ENCODE results near the gene LZTS2. TPM values are rescaled to one million over a fixed set of nuclear protein-coding genes. Genes with fewer than 3 reads are reported as not detected.

The LZTS2 gene
- total RNA-seq: 37.4 and 58.7 TPM in 2 replicates

GRCh38 chr10:100999742-101000126 is at the start of gene LZTS2:
LZTS2 (plus strand) TSS chr10:100999808; CDS start chr10:101002539, 2,731 bp downstream.

GRCh38 chr10:100969187-100970075 is 30.2 kb upstream of the LZTS2 start, which contains the start of gene SEMA4G:
SEMA4G (plus strand) TSS chr10:100969504; CDS start chr10:100972913, 3,409 bp downstream.

GRCh38 chr10:100986952-100987684 is 12.5 kb upstream of the LZTS2 start, which contains the start of the genes MRPL43 and TWNK:
MRPL43 (minus strand) TSS chr10:100987497; CDS start chr10:100987443, 54 bp downstream.
TWNK (plus strand) TSS chr10:100987543; CDS start chr10:100988211, 668 bp downstream.

GRCh38 chr10:101031128-101031795 is 31.7 kb downstream of the LZTS2 start, which contains the start of the genes PDZD7 and SFXN3:
PDZD7 (minus strand) TSS chr10:101031129; CDS start chr10:101030219, 910 bp downstream.
SFXN3 (plus strand) TSS chr10:101031234; CDS start chr10:101034695, 3,461 bp downstream.

Other genes starting within 250 kb of the LZTS2 start
- 14.0 and 25.8 TPM in 2 replicates for gene SLF2, start 86.8 kb upstream of the LZTS2 start, total RNA-seq
- 0.30 and 0.65 TPM in 2 replicates for gene SEMA4G, start 30.3 kb upstream of the LZTS2 start, total RNA-seq
- gene MRPL43, start 12.3 kb upstream of the LZTS2 start, total RNA-seq: 58.1 and 83.1 TPM in 2 replicates
- gene TWNK, start 12.3 kb upstream of the LZTS2 start, total RNA-seq: 8.8 and 10.9 TPM in 2 replicates
- 0.65 and 1.1 TPM in 2 replicates for gene PDZD7, start 31.3 kb downstream of the LZTS2 start, total RNA-seq
- gene SFXN3, start 31.4 kb downstream of the LZTS2 start, total RNA-seq: 51.3 and 52.0 TPM in 2 replicates
- gene KAZALD1, start 62.2 kb downstream of the LZTS2 start, total RNA-seq: 3.6 and 7.6 TPM in 2 replicates
- gene TLX1, start 131.5 kb downstream of the LZTS2 start, total RNA-seq: 0.15 TPM in 1 of 2 replicates, not detected in the other
- not detected in 2 replicates for gene LBX1, start 229.7 kb downstream of the LZTS2 start, total RNA-seq